Loucy (cell line): Measurements from ENCODE around the gene MYH16.

Experiments
- H2AFZ ChIP-seq: fragments of 200-600 bp; sonication (generic); 2 replicates; pipeline ENCODE4 v1.6.0; 2016; ENCODE audit warnings: antibody characterized with exemption, mild to moderate bottlenecking, low read length, moderate library complexity
- H3F3A ChIP-seq: fragments of 200-600 bp; 2 replicates; pipeline ENCODE4 v1.6.0; 2016; ENCODE audit warnings: antibody characterized with exemption, low read depth, mild to moderate bottlenecking
- H3K27me3 ChIP-seq: fragments of 200-600 bp; sonication (generic); 2 replicates; pipeline ENCODE4 v1.6.1; 2014; ENCODE audit warnings: low read length, mild to moderate bottlenecking; ENCODE audit not compliant: insufficient read depth, poor library complexity, severe bottlenecking
- H3K36me3 ChIP-seq: fragments of 200-600 bp; sonication (generic); 2 replicates; pipeline ENCODE4 v1.6.1; 2016; ENCODE audit warnings: low read length; ENCODE audit not compliant: insufficient read depth
- H3K4me1 ChIP-seq: fragments of 200-600 bp; sonication (generic); 2 replicates; pipeline ENCODE4 v1.5.1; 2014; ENCODE audit warnings: low read length, mild to moderate bottlenecking; ENCODE audit not compliant: insufficient read depth, poor library complexity, severe bottlenecking
- H3K4me2 ChIP-seq: fragments of 200-600 bp; sonication (generic); 2 replicates; pipeline ENCODE4 v1.6.0; 2014; ENCODE audit warnings: antibody characterized with exemption, low read length, low read depth, mild to moderate bottlenecking; ENCODE audit not compliant: poor library complexity, severe bottlenecking
- H3K4me3 ChIP-seq: fragments of 200-600 bp; sonication (generic); 2 replicates; pipeline ENCODE4 v1.5.1; 2014; ENCODE audit warnings: low read length, mild to moderate bottlenecking, mixed read lengths; ENCODE audit not compliant: poor library complexity, severe bottlenecking
- H3K79me2 ChIP-seq: fragments of 200-600 bp; sonication (generic); 2 replicates; pipeline ENCODE4 v1.6.1; 2014; ENCODE audit warnings: low read length; ENCODE audit not compliant: insufficient read depth
- H3K9ac ChIP-seq: fragments of 200-600 bp; sonication (generic); 2 replicates; pipeline ENCODE4 v1.6.0; 2014; ENCODE audit warnings: mild to moderate bottlenecking, low read depth, low read length, moderate library complexity; ENCODE audit not compliant: poor library complexity, severe bottlenecking
- H3K9me2 ChIP-seq: fragments of 200-600 bp; sonication (generic); replicated peaks from 2 replicates; pipeline ENCODE4 v1.6.1; 2016; ENCODE audit warnings: low read depth, low read length, mixed read lengths
- H3K9me3 ChIP-seq: fragments of 200-600 bp; sonication (generic); 2 replicates; pipeline ENCODE4 v1.6.1; 2014; ENCODE audit warnings: mild to moderate bottlenecking, antibody characterized with exemption, low read length, low read depth; ENCODE audit not compliant: insufficient read depth
- H4K20me1 ChIP-seq: fragments of 200-600 bp; sonication (generic); 2 replicates; pipeline ENCODE4 v1.6.0; 2014; ENCODE audit warnings: antibody characterized with exemption, low read length, mild to moderate bottlenecking; ENCODE audit not compliant: insufficient read depth, poor library complexity, severe bottlenecking
- CTCF ChIP-seq: fragments of 200-600 bp; sonication (generic); conservative IDR thresholded peaks from 2 replicates; pipeline ENCODE4 v1.5.1; 2014; ENCODE audit warnings: mild to moderate bottlenecking, antibody characterized with exemption, low read length
- EZH2phosphoT487 ChIP-seq: fragments of 200-600 bp; IDR thresholded peaks from 2 replicates; pipeline ENCODE4 v1.6.1; 2018; ENCODE audit warnings: antibody characterized with exemption, mild to moderate bottlenecking, moderate library complexity, borderline replicate concordance

MYH16 gene

GRCh38 chr7:99309111-99309510 is 36.5 kb downstream of the MYH16 start:
- H3K4me1 ChIP-seq: no peaks in the 10 kb centered on the region

GRCh38 chr7:99310004-99310403 is 37.4 kb downstream of the MYH16 start:
- Histone ChIP-seq H3K79me2 (no peaks in the 10 kb centered on the region), H3K4me2 (no peak overlapping the region), H3K27me3 (no peaks in the 10 kb centered on the region), H3K9ac (no peak overlapping the region), H3K4me1 (no peaks in the 10 kb centered on the region), H3K36me3 (no peaks in the 10 kb centered on the region), H3F3A (no peaks in the 10 kb centered on the region), H2AFZ (no peak overlapping the region), H3K4me3 (no peak overlapping the region), H4K20me1 (no peaks in the 10 kb centered on the region), H3K9me2 (no peaks in the 10 kb centered on the region), H3K9me3 (no peaks in the 10 kb centered on the region)
- no peak for TF ChIP-seq EZH2phosphoT487
- no peak for TF ChIP-seq CTCF

More at GRCh38 chr7:99309111-99309510, 36.5 kb downstream of the MYH16 start:
- Histone ChIP-seq H3K9me2 (no peaks in the 10 kb centered on the region), H3K9ac (no peak overlapping the region), H3K4me3 (no peak overlapping the region), H3K27me3 (no peaks in the 10 kb centered on the region), H3K4me2 (no peak overlapping the region), H3K36me3 (no peaks in the 10 kb centered on the region), H2AFZ (no peak overlapping the region), H3F3A (no peaks in the 10 kb centered on the region), H3K79me2 (no peaks in the 10 kb centered on the region), H4K20me1 (no peaks in the 10 kb centered on the region), H3K9me3 (no peaks in the 10 kb centered on the region)
- TF ChIP-seq CTCF (no peak), EZH2phosphoT487 (no peak)

GRCh38 chr7:99311702-99312101 is 39.1 kb downstream of the MYH16 start:
- H3K9me3 ChIP-seq: no peaks in the 10 kb centered on the region
- no peaks in the 10 kb centered on the region for H3K27me3 ChIP-seq
- TF ChIP-seq EZH2phosphoT487: no peak
- no peak for TF ChIP-seq CTCF
- no peaks in the 10 kb centered on the region for H3K36me3 ChIP-seq
- H3K9me2 ChIP-seq: no peaks in the 10 kb centered on the region
- no peak overlapping the region for H3K4me2 ChIP-seq
- H4K20me1 ChIP-seq: no peaks in the 10 kb centered on the region
- H2AFZ ChIP-seq: no peak overlapping the region
- H3F3A ChIP-seq: no peaks in the 10 kb centered on the region
- H3K4me3 ChIP-seq: no peak overlapping the region
- no peaks in the 10 kb centered on the region for H3K4me1 ChIP-seq
- H3K9ac ChIP-seq: no peak overlapping the region
- no peaks in the 10 kb centered on the region for H3K79me2 ChIP-seq
